HG03565 (cell line): Measurements from ENCODE around the gene TRIM49C.
"Not testable (repeated sequence)": the region's sequence is repeated elsewhere in the genome, so short reads cannot be mapped to it uniquely, and the experiment has no call there.

Experiments
- ATAC-seq: cut with Tn5 transposase; IDR thresholded peaks from one replicate; pipeline ENCODE4 v1.9.1; 2021; ENCODE audit warnings: mild to moderate bottlenecking, moderate library complexity; ENCODE audit not compliant: unreplicated experiment

TRIM49C gene, protein sequence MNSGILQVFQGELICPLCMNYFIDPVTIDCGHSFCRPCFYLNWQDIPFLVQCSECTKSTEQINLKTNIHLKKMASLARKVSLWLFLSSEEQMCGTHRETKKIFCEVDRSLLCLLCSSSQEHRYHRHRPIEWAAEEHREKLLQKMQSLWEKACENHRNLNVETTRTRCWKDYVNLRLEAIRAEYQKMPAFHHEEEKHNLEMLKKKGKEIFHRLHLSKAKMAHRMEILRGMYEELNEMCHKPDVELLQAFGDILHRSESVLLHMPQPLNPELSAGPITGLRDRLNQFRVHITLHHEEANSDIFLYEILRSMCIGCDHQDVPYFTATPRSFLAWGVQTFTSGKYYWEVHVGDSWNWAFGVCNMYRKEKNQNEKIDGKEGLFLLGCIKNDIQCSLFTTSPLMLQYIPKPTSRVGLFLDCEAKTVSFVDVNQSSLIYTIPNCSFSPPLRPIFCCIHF

DNA sequence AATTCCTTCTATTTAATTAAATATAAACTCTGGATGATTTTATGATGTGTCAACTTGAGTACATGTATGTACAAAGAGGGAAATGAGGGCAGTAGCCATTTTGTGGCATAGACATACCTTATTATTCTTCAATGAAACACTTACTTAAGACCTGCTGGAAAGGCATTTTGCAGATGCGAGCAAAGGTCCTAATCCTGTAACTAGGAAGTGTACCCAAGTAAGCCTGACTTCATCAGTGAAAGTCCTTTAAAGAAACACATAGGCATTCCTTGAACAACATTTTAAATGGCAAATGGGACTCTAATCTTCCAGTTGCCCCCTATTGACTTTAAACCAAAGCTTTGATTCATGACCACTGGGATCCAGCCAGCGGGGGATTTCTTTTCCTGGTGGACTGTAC, at the start of gene TRIM49C:
Gene TRIM49C, plus strand, starts transcription at position 301 of the 400 bp plus-strand sequence. CDS start 4,106 bp downstream, outside the sequence.
- ATAC-seq: not testable (repeated sequence)

DNA sequence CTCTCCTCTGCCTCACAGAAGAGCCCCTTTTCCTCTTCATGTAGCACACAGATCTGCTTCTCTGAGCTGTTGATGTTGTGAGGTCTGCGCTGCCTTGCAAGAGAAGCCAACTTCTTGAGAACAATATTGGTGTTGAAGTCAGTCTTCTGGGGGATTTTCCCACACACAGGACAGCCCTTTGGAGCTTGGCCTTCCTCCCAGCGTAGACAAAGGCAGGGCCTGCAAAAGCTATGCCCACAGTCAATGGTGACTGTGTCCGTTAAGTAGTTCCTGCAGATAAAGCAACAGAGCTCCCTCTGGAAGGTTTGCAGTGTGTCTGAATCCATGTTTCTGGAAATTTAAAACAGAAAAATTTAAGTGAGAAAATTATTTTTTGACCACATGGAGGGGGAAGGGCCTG, 6.7 kb upstream of the TRIM49C start:
- ATAC-seq: not testable (repeated sequence)

DNA sequence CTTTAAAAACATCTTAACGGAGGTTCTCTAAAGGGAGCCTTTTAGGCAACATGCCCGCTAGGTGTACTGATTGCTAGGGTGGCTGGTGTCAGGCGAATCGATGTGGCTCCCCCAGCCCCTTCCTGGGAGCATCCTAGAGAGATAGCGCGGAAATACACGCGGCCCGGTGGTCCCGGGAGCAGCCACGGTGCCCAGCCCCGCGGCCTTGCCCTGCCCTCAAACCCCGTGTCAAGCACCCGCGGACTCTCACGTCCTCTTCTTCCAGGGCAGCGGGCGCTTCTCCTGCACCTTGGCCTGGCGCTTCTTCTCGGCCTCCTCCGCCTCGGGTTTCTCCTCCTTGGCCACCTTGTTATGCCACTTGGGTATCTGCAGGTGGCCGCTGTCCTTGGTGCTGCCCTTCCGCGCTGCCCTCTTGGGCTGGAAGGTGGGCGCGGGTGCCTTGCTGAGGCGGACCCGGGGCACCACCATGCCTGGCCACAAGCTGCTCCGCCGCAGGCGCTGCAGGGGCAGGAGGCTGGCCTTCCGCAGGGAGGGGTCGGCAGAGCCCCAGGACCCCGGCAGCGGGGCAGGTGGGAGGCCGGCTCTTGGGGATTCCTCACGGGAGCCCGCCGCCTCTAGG, 20.8 kb downstream of the TRIM49C start:
- not testable (repeated sequence) for ATAC-seq

DNA sequence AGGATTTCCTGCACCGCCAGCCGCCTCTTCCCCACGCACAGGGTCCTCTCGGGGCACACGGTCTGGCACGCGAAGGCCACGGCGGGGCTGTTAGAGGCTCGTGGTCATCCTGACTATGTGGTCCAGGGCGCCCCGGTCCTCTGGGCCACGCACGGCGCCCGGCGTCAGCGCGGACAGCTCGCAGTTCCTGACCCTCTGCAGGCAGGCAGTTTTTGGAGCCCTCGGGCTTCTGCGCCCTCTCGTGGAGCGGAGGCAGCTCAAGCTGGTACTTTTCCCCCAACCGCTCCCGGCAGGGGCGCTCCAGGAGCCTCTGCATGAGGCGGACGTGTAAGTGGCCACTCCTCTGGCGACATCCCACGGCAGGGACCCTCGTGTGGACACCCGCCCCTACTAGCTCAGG, 21.4 kb downstream of the TRIM49C start:
- not testable (repeated sequence) for ATAC-seq

DNA sequence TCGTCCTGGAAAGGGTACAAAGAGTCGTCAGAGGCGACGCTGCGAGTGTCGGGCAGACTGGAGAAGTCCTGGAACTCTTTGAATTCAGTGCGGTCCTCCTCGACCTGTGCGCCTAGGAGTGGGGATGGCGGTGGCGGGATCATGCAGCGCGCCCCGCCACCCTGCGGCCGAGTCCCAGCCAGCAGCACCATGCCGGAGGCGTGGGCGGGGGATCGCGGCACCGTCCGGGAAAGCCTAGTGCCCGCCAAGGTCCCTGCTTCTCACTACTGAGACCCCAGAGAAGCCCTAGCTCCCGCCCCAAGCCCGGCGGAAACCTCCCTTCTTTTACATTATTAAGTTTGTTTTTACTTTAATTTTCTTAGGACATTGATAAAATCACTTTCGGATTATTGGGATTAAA, 22.6 kb downstream of the TRIM49C start:
- ATAC-seq: not testable (repeated sequence)

DNA sequence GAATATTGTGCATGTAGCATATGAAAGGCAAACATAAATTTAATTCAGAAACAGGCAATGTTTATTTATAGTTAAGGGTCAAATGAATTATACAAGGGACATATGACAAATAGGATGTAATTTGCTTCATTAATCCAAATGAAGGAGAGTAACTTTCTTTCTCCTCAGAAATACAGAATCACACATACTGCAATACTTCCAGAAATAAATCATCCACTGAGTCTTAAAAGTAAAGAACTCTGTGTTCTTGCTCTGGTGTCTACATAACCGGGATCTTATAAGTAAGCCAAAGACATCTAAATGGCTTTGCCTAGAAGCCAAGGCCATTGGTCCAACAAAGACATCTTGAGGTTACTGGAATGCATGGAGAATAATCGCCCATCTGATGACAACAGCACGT, 54.7 kb downstream of the TRIM49C start, which contains the start of gene UBTFL1:
Gene UBTFL1, plus strand, starts transcription at position 301 of the 400 bp plus-strand sequence. Its CDS starts 0 bp downstream, at position 301.
- ATAC-seq: not testable (repeated sequence)

DNA sequence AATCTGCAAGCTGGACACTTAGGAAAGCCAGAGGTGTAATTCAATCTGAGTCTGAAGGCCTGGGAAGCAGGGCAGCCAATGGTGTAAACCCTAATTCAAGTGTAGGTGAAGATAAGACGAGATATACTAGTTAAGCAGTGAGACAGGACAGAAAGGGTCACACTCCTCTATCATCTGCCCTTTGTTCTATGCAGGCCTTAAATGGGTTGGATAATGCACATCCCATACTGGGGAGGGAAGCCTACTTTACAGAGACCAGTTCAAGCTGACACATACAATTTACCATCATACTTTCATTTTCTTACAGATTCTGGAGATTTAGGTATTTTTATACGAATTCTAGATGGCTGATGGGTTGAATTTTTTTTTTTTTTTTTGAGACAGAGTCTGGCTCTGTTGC, 57.8 kb downstream of the TRIM49C start:
- not testable (repeated sequence) for ATAC-seq
